ENCODE results near the gene ZBTB7C. TPM values are rescaled to one million over a fixed set of nuclear protein-coding genes. Genes with fewer than 3 reads are reported as not detected.

The ZBTB7C gene
- total and polyA plus RNA-seq, 9 of the 15 experiments (the other 6 are each of a cell fraction or from before 2014, with no cell fraction given) = not detected

DNA sequence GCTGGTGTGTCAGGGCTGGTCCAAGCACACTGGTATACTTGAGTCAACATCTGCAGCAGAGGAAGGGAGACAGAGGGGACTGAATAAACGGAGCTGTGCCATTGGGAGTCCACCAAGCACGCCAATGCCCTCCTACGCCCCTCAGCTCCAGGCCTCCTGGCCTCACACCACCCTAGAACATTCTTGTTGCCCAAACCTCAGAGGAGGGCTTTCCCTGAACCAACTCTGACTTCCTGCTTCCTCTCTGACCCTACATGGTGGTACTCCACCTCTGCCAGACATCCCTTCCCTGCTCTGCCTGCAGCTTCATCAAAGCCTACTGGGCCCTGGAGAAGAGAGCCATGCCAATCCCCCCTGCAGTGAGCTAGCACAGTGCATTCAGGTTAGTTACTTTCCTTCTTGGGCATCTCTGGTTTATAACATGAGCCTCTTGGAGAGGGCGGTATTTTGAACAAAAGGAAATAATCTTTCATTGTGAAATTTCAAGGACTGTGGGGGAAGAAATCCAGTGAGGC lies 54.4 kb downstream of the ZBTB7C start:
- Histone ChIP-seq H3K9me1 (ENCODE audit: control insufficient read depth, insufficient read depth, low read length) (no peaks in the 10 kb centered on the region), H2AFZ (ENCODE audit: low read depth, low read length) (no peak overlapping the region), H3K4me3 (no peak overlapping the region), H3K27ac (ENCODE audit: extremely low read depth, low read depth, low read length) (no peak overlapping the region), H4K20me1 (replicated peaks; ENCODE audit: control insufficient read depth, insufficient read depth, low read length) (no peaks in the 10 kb centered on the region), H3K4me2 (ENCODE audit: insufficient read depth, low read length) (no peak overlapping the region), H3K27me3 (ENCODE audit: control insufficient read depth in 2 of 2, insufficient read depth in 2 of 2, low read length in 2 of 2) (peaks cover 0 to 10% of the 10 kb centered on the region in 2 experiments; a peak in 1 of 5 replicates), H3K4me1 (replicated peaks in 1 of 2; ENCODE audit: control insufficient read depth in 2 of 2, insufficient read depth in 2 of 2, low read length in 2 of 2) (no peaks in the 10 kb centered on the region), H3K79me2 (ENCODE audit: control insufficient read depth, insufficient read depth, low read length) (no peaks in the 10 kb centered on the region), H3K36me3 (ENCODE audit: control insufficient read depth, insufficient read depth, low read length) (no peaks in the 10 kb centered on the region), H3K9me3 (replicated peaks; ENCODE audit: control insufficient read depth, insufficient read depth, low read depth, low read length) (no peaks in the 10 kb centered on the region), H3K9ac (ENCODE audit: insufficient read depth in 1 of 2, low read depth in 2 of 2, low read length in 2 of 2) (no peak overlapping the region)
- DNase-seq (ENCODE audit: extremely low read depth in 1 of 4, low spot score in 3 of 4) (no peak), ATAC-seq (no peak), FAIRE-seq (no peak)
- TF ChIP-seq FOSL1 (tag; conservative IDR thresholded peaks at IDR 0.05) (no peak), KAT2B (IDR thresholded peaks at IDR 0.05; ENCODE audit: low read depth, low read length) (no peak), ZNF384 (IDR thresholded peaks at IDR 0.05; ENCODE audit: low read depth, low read length) (no peak), SNIP1 (IDR thresholded peaks at IDR 0.05; ENCODE audit: low read depth) (no peak), SNRNP70 (optimal IDR thresholded peaks at IDR 0.05; ENCODE audit: low read depth, low read length) (no peak), FOXA3 (CRISPR knock-in tag; conservative IDR thresholded peaks at IDR 0.05 in 1 of 2, IDR thresholded peaks at IDR 0.05 in 1 of 2) (no peak), SMAD3 (CRISPR knock-in tag; conservative IDR thresholded peaks at IDR 0.05) (no peak), EGR1 (conservative IDR thresholded peaks at IDR 0.05) (no peak), STAT5A (IDR thresholded peaks at IDR 0.05; ENCODE audit: borderline replicate concordance, low read length) (no peak)
- TF ChIP-seq, protein P1, sequence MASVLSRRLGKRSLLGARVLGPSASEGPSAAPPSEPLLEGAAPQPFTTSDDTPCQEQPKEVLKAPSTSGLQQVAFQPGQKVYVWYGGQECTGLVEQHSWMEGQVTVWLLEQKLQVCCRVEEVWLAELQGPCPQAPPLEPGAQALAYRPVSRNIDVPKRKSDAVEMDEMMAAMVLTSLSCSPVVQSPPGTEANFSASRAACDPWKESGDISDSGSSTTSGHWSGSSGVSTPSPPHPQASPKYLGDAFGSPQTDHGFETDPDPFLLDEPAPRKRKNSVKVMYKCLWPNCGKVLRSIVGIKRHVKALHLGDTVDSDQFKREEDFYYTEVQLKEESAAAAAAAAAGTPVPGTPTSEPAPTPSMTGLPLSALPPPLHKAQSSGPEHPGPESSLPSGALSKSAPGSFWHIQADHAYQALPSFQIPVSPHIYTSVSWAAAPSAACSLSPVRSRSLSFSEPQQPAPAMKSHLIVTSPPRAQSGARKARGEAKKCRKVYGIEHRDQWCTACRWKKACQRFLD (CRISPR knock-in tag; IDR thresholded peaks at IDR 0.05) = no peak
- TF ChIP-seq, protein P2, sequence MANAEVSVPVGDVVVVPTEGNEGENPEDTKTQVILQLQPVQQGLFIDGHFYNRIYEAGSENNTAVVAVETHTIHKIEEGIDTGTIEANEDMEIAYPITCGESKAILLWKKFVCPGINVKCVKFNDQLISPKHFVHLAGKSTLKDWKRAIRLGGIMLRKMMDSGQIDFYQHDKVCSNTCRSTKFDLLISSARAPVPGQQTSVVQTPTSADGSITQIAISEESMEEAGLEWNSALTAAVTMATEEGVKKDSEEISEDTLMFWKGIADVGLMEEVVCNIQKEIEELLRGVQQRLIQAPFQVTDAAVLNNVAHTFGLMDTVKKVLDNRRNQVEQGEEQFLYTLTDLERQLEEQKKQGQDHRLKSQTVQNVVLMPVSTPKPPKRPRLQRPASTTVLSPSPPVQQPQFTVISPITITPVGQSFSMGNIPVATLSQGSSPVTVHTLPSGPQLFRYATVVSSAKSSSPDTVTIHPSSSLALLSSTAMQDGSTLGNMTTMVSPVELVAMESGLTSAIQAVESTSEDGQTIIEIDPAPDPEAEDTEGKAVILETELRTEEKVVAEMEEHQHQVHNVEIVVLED (CRISPR knock-in tag; IDR thresholded peaks at IDR 0.05) = no peak
- in situ Hi-C loops (cut with MboI) = no loop called here
- POLR2A ChIA-PET = interaction anchor here (0.5 kb wide), 1 partner anchor 1175 kb away, joined by 3 read pairs; no protein-coding TSS in a partner anchor
- WGBS (ENCODE audit: insufficient coverage, low coverage, missing lambda C conversion rate) = 0% methylated on average over 4 of the region's 4 CpGs
- CTCF ChIA-PET (ENCODE audit: low intra/inter-chr PET ratio) = no interaction called here
- no TSS peak for BruUV-seq (replicated peaks)
- intact Hi-C loops (cut with micrococcal nuclease) = no loop called here

Data from K562 (cell line).